Measurements from ENCODE around the gene LRRC26.

DNA sequence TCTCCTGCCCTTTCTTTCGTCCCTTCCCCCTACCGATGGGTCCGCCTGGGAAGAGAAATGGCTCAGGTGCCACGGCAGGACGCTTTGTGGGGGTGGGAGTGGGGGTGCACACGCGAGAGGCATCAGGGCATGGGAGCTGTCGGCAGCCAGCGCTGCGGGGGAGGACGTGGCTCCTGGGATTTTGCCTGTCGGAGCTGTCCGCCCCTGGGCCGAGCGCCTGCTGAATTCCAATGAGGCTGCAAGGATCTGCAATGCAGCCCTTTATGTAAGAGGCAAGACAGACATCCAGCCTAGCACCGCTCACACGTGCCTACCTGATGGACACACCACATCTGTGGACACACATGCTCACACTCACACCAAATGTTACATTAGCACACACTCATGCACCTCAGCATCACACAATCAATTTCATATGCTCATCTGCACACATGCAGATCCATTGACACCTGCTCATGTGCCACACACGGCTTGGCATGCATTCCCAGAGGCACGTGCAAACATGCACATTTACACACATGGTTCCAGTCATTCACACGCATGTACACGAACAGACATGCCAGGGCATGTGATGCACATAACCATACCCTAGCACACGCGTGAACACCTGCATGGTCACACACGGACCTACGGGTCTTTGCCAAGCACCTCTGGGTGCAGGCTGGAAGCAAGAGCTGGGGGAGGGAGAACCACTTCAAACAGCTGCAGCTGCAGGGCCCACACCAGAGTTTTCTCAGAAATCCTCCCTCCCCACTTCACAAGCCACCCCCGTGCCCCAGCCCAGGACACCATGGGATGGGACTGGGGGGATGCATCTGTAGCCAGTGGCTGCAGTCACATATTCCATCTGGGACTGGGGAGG, 29.5 kb downstream of the LRRC26 start:
- TF ChIP-seq, protein P1, sequence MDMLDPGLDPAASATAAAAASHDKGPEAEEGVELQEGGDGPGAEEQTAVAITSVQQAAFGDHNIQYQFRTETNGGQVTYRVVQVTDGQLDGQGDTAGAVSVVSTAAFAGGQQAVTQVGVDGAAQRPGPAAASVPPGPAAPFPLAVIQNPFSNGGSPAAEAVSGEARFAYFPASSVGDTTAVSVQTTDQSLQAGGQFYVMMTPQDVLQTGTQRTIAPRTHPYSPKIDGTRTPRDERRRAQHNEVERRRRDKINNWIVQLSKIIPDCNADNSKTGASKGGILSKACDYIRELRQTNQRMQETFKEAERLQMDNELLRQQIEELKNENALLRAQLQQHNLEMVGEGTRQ (CRISPR knock-in tag; IDR thresholded peaks at IDR 0.05): no peak
- TF ChIP-seq, protein P2, sequence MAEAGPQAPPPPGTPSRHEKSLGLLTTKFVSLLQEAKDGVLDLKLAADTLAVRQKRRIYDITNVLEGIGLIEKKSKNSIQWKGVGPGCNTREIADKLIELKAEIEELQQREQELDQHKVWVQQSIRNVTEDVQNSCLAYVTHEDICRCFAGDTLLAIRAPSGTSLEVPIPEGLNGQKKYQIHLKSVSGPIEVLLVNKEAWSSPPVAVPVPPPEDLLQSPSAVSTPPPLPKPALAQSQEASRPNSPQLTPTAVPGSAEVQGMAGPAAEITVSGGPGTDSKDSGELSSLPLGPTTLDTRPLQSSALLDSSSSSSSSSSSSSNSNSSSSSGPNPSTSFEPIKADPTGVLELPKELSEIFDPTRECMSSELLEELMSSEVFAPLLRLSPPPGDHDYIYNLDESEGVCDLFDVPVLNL (CRISPR knock-in tag; IDR thresholded peaks at IDR 0.05; ENCODE audit: borderline replicate concordance, low read depth): no peak
- no peak for TF ChIP-seq CBFB (CRISPR knock-in tag; IDR thresholded peaks at IDR 0.05; ENCODE audit: low read depth)
- TF ChIP-seq, protein P3, sequence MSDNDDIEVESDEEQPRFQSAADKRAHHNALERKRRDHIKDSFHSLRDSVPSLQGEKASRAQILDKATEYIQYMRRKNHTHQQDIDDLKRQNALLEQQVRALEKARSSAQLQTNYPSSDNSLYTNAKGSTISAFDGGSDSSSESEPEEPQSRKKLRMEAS (CRISPR knock-in tag; IDR thresholded peaks at IDR 0.05): no peak
- TF ChIP-seq SP1 (CRISPR knock-in tag; conservative IDR thresholded peaks at IDR 0.05): no peak
- TF ChIP-seq, protein P4, sequence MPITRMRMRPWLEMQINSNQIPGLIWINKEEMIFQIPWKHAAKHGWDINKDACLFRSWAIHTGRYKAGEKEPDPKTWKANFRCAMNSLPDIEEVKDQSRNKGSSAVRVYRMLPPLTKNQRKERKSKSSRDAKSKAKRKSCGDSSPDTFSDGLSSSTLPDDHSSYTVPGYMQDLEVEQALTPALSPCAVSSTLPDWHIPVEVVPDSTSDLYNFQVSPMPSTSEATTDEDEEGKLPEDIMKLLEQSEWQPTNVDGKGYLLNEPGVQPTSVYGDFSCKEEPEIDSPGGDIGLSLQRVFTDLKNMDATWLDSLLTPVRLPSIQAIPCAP (CRISPR knock-in tag; IDR thresholded peaks at IDR 0.05): no peak
